Pancreas (tissue), 10 donors: ENCODE measurements around the gene CACNG7. TPM values are rescaled to one million over a fixed set of nuclear protein-coding genes. Genes with fewer than 3 reads are reported as not detected.
A peak's percentile ranks its signal among the peaks of the same experiment; 100 is the strongest.

Experiments
- ATAC-seq, 4 donors: fragments of 200-7000 bp; cut with Tn5 transposase; one replicate each; pipeline versions ENCODE4 v1.8.0 to v1.9.1; 2020; ENCODE audit warnings: mild to moderate bottlenecking in 4 of 4, moderate library complexity in 4 of 4
- DNase-seq, 6 donors: peaks; one replicate each; pipeline ENCODE4 v3.0.0-alpha.2; 2020
- FAIRE-seq: peaks from 2 replicates; lab custom pipeline; 2012; peaks lifted over from hg19 to GRCh38; lab: Jason Lieb, UNC
- H3K27ac ChIP-seq, 4 donors: fragments of 200-600 bp; sonication (generic); 1 replicate in 3 of 4; 2 replicates in 1 of 4; pipeline versions ENCODE4 v1.5.0 to v1.8.0; 2020
- H3K27me3 ChIP-seq, 4 donors: fragments of 200-600 bp; one replicate each; pipeline ENCODE4 v1.8.0; 2021
- H3K36me3 ChIP-seq, 3 donors: fragments of 200-600 bp; sonication (generic) in 1 of 3; one replicate each; pipeline versions ENCODE4 v1.5.0 to v1.8.0; 2020 to 2021
- H3K4me1 ChIP-seq, 3 donors: fragments of 200-600 bp; one replicate each; pipeline ENCODE4 v1.8.0; 2021
- H3K4me3 ChIP-seq, 4 donors: fragments of 200-600 bp; sonication (generic) in 2 of 4; one replicate each; pipeline versions ENCODE4 v1.5.0 to v1.8.0; 2020 to 2021
- H3K9me3 ChIP-seq, 4 donors: fragments of 200-600 bp; one replicate each; pipeline ENCODE4 v1.8.0; 2021
- CTCF ChIP-seq, 4 donors: fragments of 200-600 bp; sonication (generic) in 3 of 4; IDR thresholded peaks; one replicate each; pipeline versions ENCODE4 v1.5.0 to v1.8.0; 2021; ENCODE audit warnings: antibody characterized with exemption in 4 of 4
- WGBS, 2 donors: extraction: QIAGEN DNeasy Blood & Tissue Kit; methylation state at CpG; one replicate each; pipeline ENCODE4 v1.1.7; 2013; 5-methylcytosine and 5-hydroxymethylcytosine counted together
- intact Hi-C, 3 donors: fragments of 100-400 bp; cut with DNase I; formaldehyde crosslinking; loops; one replicate each; pipeline versions ENCODE4 v1.11.1 to v1.14.2; 2022
- polyA plus RNA-seq, 2 donors: library from polyadenylated mRNA; stranded (reverse); fragments of 200-250 nt; gene quantifications; one replicate each; pipeline ENCODE4 v1.2.3, GENCODE V29; 2013
- total RNA-seq, 6 donors: library from RNA; stranded (reverse); fragmentation: NEBNext Ultra II Directional in 4 of 6; extraction: Animal tissue kit (Norgen Biotek cat#: 25700) in 4 of 6; gene quantifications; one replicate each; pipeline versions ENCODE4 v1.2.1 to v1.2.4, GENCODE V29; 2021 to 2023
- donor health status: healthy with polysubstance abuse.
- donor health status: DM: no; HTN: no; CAD: no; lungs with moderate emphysema.
- donor health status: DM: no; HTN: no; CAD: no.
- donor health status: control.
- donor health status: control.
- donor health status: Bipolar disorder and iron deficiency.
- donor health status: DM: yes; HTN: yes; CAD: no.
- donor health status: DM: no; HTN: no; CAD: no.
- donor health status: DM: no; HTN: no; CAD: no.
- donor health status: DM: yes; HTN: yes; CAD: no.

CACNG7 gene
- total and polyA plus RNA-seq, 8 donors: 0.02 to 0.09 (median 0.06) TPM; not detected in 4

- H3K4me1 ChIP-seq: no peaks in the 10 kb centered on the region
- ATAC-seq: no peak
- WGBS, 2 donors: 67 to 80% methylated on average over 6 of the region's 6 CpGs
- no peak for DNase-seq
- no peak for FAIRE-seq
- intact Hi-C loops: no loop called here
- no peaks in the 10 kb centered on the region for H3K36me3 ChIP-seq
- no peak for TF ChIP-seq CTCF (IDR thresholded peaks at IDR 0.05)
- peaks cover 0 to 5% (median 0%) of the 10 kb centered on the region in 4 donors for H3K27me3 ChIP-seq
- no peak overlapping the region for H3K4me3 ChIP-seq
- H3K27ac ChIP-seq: no peak overlapping the region
- no peaks in the 10 kb centered on the region for H3K9me3 ChIP-seq
Observed at GRCh38 chr19:53969366-53969765, 60.3 kb downstream of the CACNG7 start.

GRCh38 chr19:53971673-53972072 is 62.6 kb downstream of the CACNG7 start:
- Histone ChIP-seq H3K36me3 (no peaks in the 10 kb centered on the region), H3K4me1 (no peaks in the 10 kb centered on the region), H3K27me3 (no peaks in the 10 kb centered on the region), H3K4me3 (no peak overlapping the region), H3K27ac (no peak overlapping the region), H3K9me3 (no peaks in the 10 kb centered on the region)
- ATAC-seq (peak in 1 of 4 donors; percentile 25), DNase-seq (no peak), FAIRE-seq (no peak)
- intact Hi-C loops: no loop called here
- TF ChIP-seq CTCF (IDR thresholded peaks at IDR 0.05): no peak
- WGBS, 2 donors: 48 to 55% methylated on average over 10 of the region's 10 CpGs

- peak in 4 of 6 donors; percentile 67 to 78 (median 70) for DNase-seq
- peak overlapping the region in 1 of 4 donors; percentile 22 for H3K4me3 ChIP-seq
- 2 to 10% methylated on average over 9 of the region's 9 CpGs for WGBS, 2 donors
- peaks cover 0 to 23% (median 3%) of the 10 kb centered on the region in 4 donors for H3K27me3 ChIP-seq
- FAIRE-seq: no peak
- no peaks in the 10 kb centered on the region for H3K9me3 ChIP-seq
- intact Hi-C loops: no loop called here
- TF ChIP-seq CTCF (IDR thresholded peaks at IDR 0.05): no peak
- H3K4me1 ChIP-seq: peaks cover 0 to 4% (median 0%) of the 10 kb centered on the region in 3 donors
- no peaks in the 10 kb centered on the region for H3K36me3 ChIP-seq
- no peak overlapping the region for H3K27ac ChIP-seq
- ATAC-seq: peak; percentile 85 to 96 (median 93)
Observed at GRCh38 chr19:53977429-53977990, 68.4 kb downstream of the CACNG7 start.

- Histone ChIP-seq H3K4me1 (peaks cover 0 to 4% (median 0%) of the 10 kb centered on the region in 3 donors), H3K36me3 (no peaks in the 10 kb centered on the region), H3K27me3 (peaks cover 0 to 25% (median 3%) of the 10 kb centered on the region in 4 donors), H3K27ac (no peak overlapping the region), H3K9me3 (no peaks in the 10 kb centered on the region), H3K4me3 (peak overlapping the region in 1 of 4 donors; percentile 22)
- FAIRE-seq: no peak
- intact Hi-C loops: no loop called here
- 5 to 7% methylated on average over 54 of the region's 54 CpGs for WGBS, 2 donors
- no peak for TF ChIP-seq CTCF (IDR thresholded peaks at IDR 0.05)
- DNase-seq: peak in 4 of 6 donors; percentile 21 to 46 (median 32)
- peak in 3 of 4 donors; percentile 51 to 66 (median 63) for ATAC-seq
Observed at GRCh38 chr19:53977991-53978731, 69.1 kb downstream of the CACNG7 start.
